ENCODE data around the gene TMBIM4. TPM values are rescaled to one million over a fixed set of nuclear protein-coding genes. Genes with fewer than 3 reads are reported as not detected.

TMBIM4 gene, protein sequence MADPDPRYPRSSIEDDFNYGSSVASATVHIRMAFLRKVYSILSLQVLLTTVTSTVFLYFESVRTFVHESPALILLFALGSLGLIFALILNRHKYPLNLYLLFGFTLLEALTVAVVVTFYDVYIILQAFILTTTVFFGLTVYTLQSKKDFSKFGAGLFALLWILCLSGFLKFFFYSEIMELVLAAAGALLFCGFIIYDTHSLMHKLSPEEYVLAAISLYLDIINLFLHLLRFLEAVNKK
- 301 and 380 TPM in 2 replicates for polyA plus RNA-seq

DNA sequence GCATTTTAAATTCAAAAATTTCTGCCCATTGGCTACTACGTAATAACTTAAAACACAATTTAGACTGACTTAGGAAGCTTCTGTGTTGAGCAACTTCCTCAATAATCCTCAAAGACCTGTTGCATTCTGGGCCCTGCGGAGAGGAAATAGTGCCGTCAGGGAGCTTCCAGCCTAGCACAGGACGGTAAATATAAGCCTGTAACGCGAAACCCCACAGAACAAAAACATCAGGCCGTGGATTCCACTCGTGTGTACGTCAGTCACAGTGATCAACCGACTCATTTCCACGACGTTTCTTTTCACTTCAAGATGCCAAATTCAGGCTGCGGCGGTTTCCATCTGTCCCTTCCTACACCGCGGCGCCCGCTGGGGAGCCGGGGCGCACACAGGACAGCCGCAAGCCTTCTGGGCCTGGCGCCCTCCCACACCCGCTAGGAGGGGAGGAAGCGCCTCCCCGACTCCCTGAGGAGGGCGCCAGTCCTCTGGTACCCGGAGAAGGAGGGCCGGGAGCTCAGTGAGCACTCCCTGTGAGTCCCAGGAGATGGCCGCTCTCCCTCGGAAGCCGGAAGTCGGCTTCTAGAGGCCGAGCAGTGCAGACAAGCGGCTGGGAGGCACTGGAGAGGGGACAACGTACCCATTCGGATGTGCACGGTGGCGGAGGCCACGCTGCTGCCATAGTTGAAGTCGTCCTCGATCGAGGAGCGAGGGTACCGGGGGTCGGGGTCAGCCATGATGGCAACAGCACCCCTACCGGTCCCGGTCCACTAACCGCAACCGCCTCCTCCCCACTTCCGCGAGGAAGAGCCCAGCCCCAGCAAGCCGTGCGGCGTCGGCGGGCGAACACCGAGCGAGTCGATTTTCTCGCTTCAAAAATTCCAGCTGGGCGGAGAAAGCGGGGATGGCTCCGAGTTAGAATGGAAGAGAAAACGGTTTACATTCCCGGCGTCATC, at the start of gene TMBIM4:
TMBIM4 (minus strand) TSS at position 776 of the 950 bp plus-strand sequence; CDS start at position 731, 45 bp downstream.

DNA sequence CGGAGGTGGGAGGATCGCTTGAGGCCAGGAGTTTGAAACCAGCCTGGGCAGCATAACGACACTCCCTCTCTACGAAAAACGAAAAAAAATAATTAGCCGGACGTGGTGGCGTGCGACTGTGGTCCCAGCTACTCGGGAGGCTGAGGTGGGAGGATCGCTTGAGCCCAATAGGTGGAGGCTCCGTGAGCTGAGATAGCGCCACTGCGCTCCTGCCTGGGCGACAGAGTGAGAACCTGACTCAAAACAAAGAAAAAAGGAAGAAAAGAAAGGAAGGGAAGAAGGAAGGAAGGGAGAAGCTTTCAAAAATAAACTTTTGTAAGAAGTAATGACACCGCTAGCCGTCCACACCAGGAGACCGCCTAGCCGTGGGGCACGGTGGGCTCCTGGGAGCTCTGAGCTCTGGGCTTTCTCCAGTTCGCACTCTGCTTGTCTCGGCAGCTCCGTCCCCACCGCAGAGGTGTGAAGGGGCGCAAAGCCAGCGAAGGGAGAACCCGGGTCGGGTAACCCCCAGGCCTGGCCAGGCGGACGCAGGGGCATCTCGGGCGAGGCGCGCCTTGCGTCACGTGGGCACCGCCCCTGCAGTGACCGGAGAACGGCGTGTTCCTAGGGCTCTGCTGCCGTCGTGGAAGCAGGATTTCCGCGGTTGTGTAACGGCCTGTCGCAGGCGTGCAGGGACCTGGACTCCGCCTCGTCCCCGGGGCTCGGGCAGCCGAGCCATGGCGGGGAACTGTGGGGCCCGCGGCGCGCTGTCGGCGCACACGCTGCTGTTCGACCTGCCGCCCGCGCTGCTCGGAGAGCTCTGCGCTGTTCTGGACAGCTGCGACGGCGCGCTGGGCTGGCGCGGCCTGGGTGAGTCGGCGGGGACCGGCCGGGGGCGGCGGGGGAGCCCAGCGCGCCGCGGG, 19.0 kb upstream of the TMBIM4 start, which contains the start of gene IRAK3:
IRAK3 (plus strand) TSS at position 631 of the 902 bp plus-strand sequence; CDS start at position 717, 86 bp downstream.

DNA sequence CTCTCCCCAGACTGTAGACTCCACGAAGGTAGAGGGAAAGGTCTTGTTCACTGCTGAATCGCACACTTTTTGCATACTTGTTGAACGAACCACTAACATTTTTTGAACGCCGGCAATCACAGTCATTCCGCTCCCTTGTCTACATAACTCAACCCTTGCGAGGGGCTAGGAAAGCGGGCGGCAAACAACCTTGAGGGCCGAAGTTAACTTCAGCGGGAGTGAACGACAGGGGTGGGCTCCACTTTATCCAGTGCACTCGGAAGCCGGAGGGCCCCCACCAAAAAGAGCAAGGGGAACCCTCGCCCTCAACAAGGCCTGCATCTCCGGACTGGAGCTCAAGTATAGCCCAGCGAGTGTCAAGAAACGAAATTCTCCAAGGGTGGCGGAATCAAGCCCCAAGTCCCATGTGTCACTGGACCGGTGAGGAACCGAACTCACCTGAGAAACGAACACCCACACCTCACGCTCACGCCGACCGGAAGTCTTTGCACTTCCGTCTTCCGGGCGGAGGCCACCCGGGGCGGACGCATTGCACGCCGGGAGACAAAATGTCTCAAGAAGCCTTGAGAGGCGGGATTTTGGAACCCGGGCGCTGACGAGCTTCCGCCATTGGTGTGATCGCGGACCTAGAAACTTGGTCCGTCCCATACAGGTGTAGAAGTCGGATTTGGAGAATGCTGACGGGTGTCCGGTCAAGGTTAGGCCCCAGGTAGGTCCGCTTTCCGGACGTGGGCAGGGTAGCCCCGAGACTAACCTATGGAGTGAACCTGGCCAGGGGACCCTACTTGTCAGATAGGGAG, 39.3 kb downstream of the TMBIM4 start, which contains the start of gene LLPH:
LLPH (minus strand) TSS at position 484 of the 800 bp plus-strand sequence. CDS start 1,644 bp downstream, outside the sequence.

Other genes with a start within 250 kb of the TMBIM4 start
- 34.5 and 50.2 TPM in 2 replicates for gene LLPH, start 39.2 kb downstream of the TMBIM4 start, polyA plus RNA-seq
- 2.1 and 2.6 TPM in 2 replicates for gene IRAK3, start 19.2 kb upstream of the TMBIM4 start, polyA plus RNA-seq
- 0.42 TPM in 1 of 2 replicates, not detected in the other for gene HELB, start 132.5 kb upstream of the TMBIM4 start, polyA plus RNA-seq

All from Purkinje cell (primary cell).